GM12872 (cell line): ENCODE data around the gene FOXP1.

Experiments used
- CTCF ChIP-seq: IDR thresholded peaks from 3 replicates; pipeline ENCODE4 v1.5.1; 2011; ENCODE audit warnings: low read depth, mild to moderate bottlenecking, low read length, moderate library complexity; ENCODE audit not compliant: insufficient read depth

Gene FOXP1

GRCh38 chr3:70979983-70980645 is 603.4 kb downstream of the FOXP1 start:
- no peak for TF ChIP-seq CTCF

GRCh38 chr3:70977712-70978111 is 605.8 kb downstream of the FOXP1 start:
- no peak for TF ChIP-seq CTCF

- no peak for TF ChIP-seq CTCF
Measured at GRCh38 chr3:70974747-70975146, 608.8 kb downstream of the FOXP1 start.

- TF ChIP-seq CTCF = no peak
Measured at GRCh38 chr3:70973558-70973957, 610.0 kb downstream of the FOXP1 start.

- TF ChIP-seq CTCF = no peak
Measured at GRCh38 chr3:70972855-70973254, 610.7 kb downstream of the FOXP1 start.

GRCh38 chr3:70970952-70971351 is 612.6 kb downstream of the FOXP1 start:
- no peak for TF ChIP-seq CTCF

- TF ChIP-seq CTCF = no peak
Measured at GRCh38 chr3:70970171-70970570, 613.4 kb downstream of the FOXP1 start.
